B cell (primary cell): ENCODE measurements around the gene TLL1.

Experiments
- EZH2 ChIP-seq: IDR thresholded peaks from 2 replicates; pipeline ENCODE4 v1.6.1; 2012; ENCODE audit warnings: borderline replicate concordance, low read depth, mild to moderate bottlenecking, moderate library complexity, low read length; ENCODE audit not compliant: insufficient read depth, poor library complexity, severe bottlenecking
- TF ChIP-seq, protein P1 (sequence below): fragments of 200-600 bp; IDR thresholded peaks from one replicate; pipeline ENCODE4 v1.8.0; 2022; ENCODE audit warnings: antibody characterized with exemption, mild to moderate bottlenecking

DNA sequence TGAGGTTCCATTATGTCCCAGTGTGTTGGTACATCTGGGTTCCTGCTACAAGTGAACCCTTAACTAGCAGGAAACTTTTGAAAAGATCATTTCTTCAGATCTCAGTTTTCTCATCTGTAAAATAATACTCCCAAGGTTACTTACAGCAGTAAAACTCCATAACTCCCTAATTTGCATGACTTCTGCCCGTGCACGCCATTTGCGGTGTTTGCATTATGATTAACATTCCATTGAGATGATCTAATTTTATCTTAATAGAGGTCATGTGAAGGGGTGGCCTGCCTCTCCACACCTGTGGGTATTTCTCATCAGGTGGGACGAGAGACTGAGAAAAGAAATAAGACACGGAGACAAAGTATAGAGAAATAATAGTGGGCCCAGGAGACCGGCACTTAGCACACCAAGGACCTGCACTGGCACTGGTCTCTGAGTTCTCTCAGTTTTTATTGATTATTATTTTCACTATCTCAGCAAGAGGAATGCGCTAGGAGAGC is 219.8 kb downstream of the TLL1 start:
- TF ChIP-seq, protein P1, sequence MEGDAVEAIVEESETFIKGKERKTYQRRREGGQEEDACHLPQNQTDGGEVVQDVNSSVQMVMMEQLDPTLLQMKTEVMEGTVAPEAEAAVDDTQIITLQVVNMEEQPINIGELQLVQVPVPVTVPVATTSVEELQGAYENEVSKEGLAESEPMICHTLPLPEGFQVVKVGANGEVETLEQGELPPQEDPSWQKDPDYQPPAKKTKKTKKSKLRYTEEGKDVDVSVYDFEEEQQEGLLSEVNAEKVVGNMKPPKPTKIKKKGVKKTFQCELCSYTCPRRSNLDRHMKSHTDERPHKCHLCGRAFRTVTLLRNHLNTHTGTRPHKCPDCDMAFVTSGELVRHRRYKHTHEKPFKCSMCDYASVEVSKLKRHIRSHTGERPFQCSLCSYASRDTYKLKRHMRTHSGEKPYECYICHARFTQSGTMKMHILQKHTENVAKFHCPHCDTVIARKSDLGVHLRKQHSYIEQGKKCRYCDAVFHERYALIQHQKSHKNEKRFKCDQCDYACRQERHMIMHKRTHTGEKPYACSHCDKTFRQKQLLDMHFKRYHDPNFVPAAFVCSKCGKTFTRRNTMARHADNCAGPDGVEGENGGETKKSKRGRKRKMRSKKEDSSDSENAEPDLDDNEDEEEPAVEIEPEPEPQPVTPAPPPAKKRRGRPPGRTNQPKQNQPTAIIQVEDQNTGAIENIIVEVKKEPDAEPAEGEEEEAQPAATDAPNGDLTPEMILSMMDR, result no peak
- no peak for TF ChIP-seq EZH2
